Suppressor macrophage treated with lipopolysaccharide for 4 hours (primary cell): ENCODE measurements around the gene NNAT.

ENCODE experiments used
- DNase-seq: peaks from one replicate; pipeline ENCODE4 v3.0.0-alpha.2; 2020

NNAT gene

GRCh38 chr20:37567671-37568588 is 46.9 kb downstream of the NNAT start:
- DNase-seq: peak; percentile 9

DNA sequence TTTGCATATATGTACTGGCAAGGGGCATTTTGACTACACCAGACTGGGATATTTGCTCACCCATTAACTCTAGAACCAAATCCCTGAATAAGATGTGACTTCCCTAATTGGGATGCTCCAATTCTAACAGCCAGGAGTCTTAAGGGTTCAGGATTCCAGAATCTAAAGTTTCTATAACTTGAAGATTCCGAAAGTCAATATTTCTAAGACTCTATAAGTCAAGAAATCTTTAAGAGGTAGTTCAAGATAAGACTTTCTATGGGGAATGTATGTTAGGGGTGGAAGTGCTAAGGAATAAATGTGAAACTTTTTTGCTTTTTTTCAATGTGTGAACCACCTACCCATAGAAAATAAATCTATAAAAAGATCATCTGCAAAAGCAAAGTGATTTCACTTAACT is 49.4 kb downstream of the NNAT start:
- no peak for DNase-seq

- no peak for DNase-seq
Measured at GRCh38 chr20:37571033-37571432, 50.0 kb downstream of the NNAT start.
